ENCODE measurements around the gene EXOC3L4. TPM values are rescaled to one million over a fixed set of nuclear protein-coding genes. Genes with fewer than 3 reads are reported as not detected.

The EXOC3L4 gene
- total and polyA plus RNA-seq, 2 donors (not counting 1 experiment from before 2014, with no cell fraction given) = not detected

GRCh38 chr14:103107941-103108748 lies 13.6 kb downstream of the EXOC3L4 start:
- H3K27me3 Mint-ChIP-seq = peaks cover 19% of the 10 kb centered on the region
- POLR2A ChIA-PET = no interaction called here

More at GRCh38 chr14:103107941-103108748, 13.6 kb downstream of the EXOC3L4 start:
- Histone ChIP-seq H3K79me2 (ENCODE audit: control insufficient read depth, insufficient read depth, low read length) (no peaks in the 10 kb centered on the region), H4K20me1 (ENCODE audit: control insufficient read depth, insufficient read depth, low read length, poor library complexity, severe bottlenecking) (no peaks in the 10 kb centered on the region), H3K27ac (ENCODE audit: low read length in 2 of 2) (no peak overlapping the region), H3K27me3 (replicated peaks in 1 of 4; ENCODE audit: control extremely low read depth in 1 of 4, control insufficient read depth in 3 of 4, insufficient read depth in 4 of 4, low read length in 3 of 4) (peaks cover 0 to 32% (median 11%) of the 10 kb centered on the region in 4 experiments), H3K9me3 (ENCODE audit: control extremely low read depth in 1 of 3, control insufficient read depth in 2 of 3, insufficient read depth in 1 of 3, low read length in 2 of 3) (peaks cover 0 to 6% (median 0%) of the 10 kb centered on the region in 3 donors), H3K4me2 (replicated peaks; ENCODE audit: low read depth, low read length, poor library complexity, severe bottlenecking) (no peak overlapping the region), H3K4me3 (ENCODE audit: control extremely low read depth in 1 of 5, extremely low read depth in 1 of 5, insufficient read depth in 1 of 5, low read depth in 2 of 5, low read length in 4 of 5) (no peak overlapping the region), H3K9ac (ENCODE audit: low read length) (no peak overlapping the region), H2AFZ (ENCODE audit: insufficient read depth, low read depth, low read length, poor library complexity, severe bottlenecking) (no peak overlapping the region), H3K4me1 (ENCODE audit: control insufficient read depth in 2 of 2, insufficient read depth in 2 of 2, low read length in 2 of 2) (peaks cover 31 to 38% of the 10 kb centered on the region in 2 donors), H3K36me3 (replicated peaks in 1 of 2; ENCODE audit: control extremely low read depth in 1 of 2, control insufficient read depth in 1 of 2, extremely low read depth in 1 of 2, insufficient read depth in 2 of 2, low read length in 1 of 2) (no peaks in the 10 kb centered on the region)
- CTCF ChIA-PET = interaction anchor here (0.9 kb wide), 1 partner anchor 79 kb away, joined by 3 read pairs; no protein-coding TSS in a partner anchor
- Mint-ChIP-seq H3K4me3 (no peak overlapping the region), H3K27ac (no peak overlapping the region), H3K9me3 (ENCODE audit: insufficient read depth) (no peaks in the 10 kb centered on the region), H3K4me1 (peaks cover 30% of the 10 kb centered on the region)
- DNase-seq = no peak
- TF ChIP-seq CTCF (IDR thresholded peaks at IDR 0.05) = no peak
- no peak for TF ChIP-seq EZH2 (IDR thresholded peaks at IDR 0.05; ENCODE audit: borderline replicate concordance, insufficient read depth, low read depth, low read length, poor library complexity, severe bottlenecking)
- 94% methylated on average over 20 of the region's 28 CpGs for WGBS (ENCODE audit: insufficient coverage)
- ATAC-seq (ENCODE audit: low read depth) = no peak
- intact Hi-C loops (cut with micrococcal nuclease) = no loop called here

All from B cell (primary cell).